ENCODE measurements around the gene ZNF275.

GRCh38 chrX:153299855-153300254 is 34.1 kb upstream of the ZNF275 start:
- TF ChIP-seq TAF1 (IDR thresholded peaks at IDR 0.05; ENCODE audit: low read depth), result no peak
- no peak for TF ChIP-seq CTCF (IDR thresholded peaks at IDR 0.05; ENCODE audit: poor library complexity, severe bottlenecking)
- no peak for TF ChIP-seq EZH2 (IDR thresholded peaks at IDR 0.05; ENCODE audit: borderline replicate concordance, insufficient read depth, low read length, poor library complexity, severe bottlenecking)
- TF ChIP-seq RAD21 (conservative IDR thresholded peaks at IDR 0.05), result no peak
- TF ChIP-seq MXI1 (conservative IDR thresholded peaks at IDR 0.05; ENCODE audit: poor library complexity, severe bottlenecking), result no peak
- TF ChIP-seq EP300 (conservative IDR thresholded peaks at IDR 0.05; ENCODE audit: poor library complexity, severe bottlenecking), result no peak
- TF ChIP-seq POLR2AphosphoS5 (IDR thresholded peaks at IDR 0.05), result no peak
- TF ChIP-seq REST (IDR thresholded peaks at IDR 0.05; ENCODE audit: borderline replicate concordance), result no peak
